Neural cell (in vitro differentiated cells): ENCODE measurements around the gene SIM1. TPM values are rescaled to one million over a fixed set of nuclear protein-coding genes. Genes with fewer than 3 reads are reported as not detected.

Experiments used
- H2AFZ ChIP-seq: fragments of 200-600, 300-800 bp; sonication (generic), shearing (Covaris generic); 2 replicates; pipeline ENCODE4 v1.6.0; 2014; ENCODE audit warnings: low read depth, mild to moderate bottlenecking, antibody characterized with exemption, low read length, moderate library complexity
- H3F3A ChIP-seq: fragments of 200-600 bp; shearing (Covaris generic); 2 replicates; pipeline ENCODE4 v1.6.1; 2016; ENCODE audit warnings: mild to moderate bottlenecking, moderate library complexity, mixed read lengths, antibody characterized with exemption, low read length; ENCODE audit not compliant: insufficient read depth, poor library complexity, severe bottlenecking
- H3K27ac ChIP-seq: fragments of 200-600, 300-800 bp; sonication (generic), shearing (Covaris generic); 2 replicates; pipeline ENCODE4 v1.5.1; 2014; ENCODE audit warnings: mild to moderate bottlenecking, low read length, moderate library complexity
- H3K27me3 ChIP-seq: fragments of 300-800, 200-600 bp; sonication (generic), shearing (Covaris generic); 2 replicates; pipeline ENCODE4 v1.6.0; 2014; ENCODE audit warnings: mild to moderate bottlenecking, low read depth, low read length, moderate library complexity; ENCODE audit not compliant: insufficient read depth
- H3K36me3 ChIP-seq: fragments of 300-800, 200-600 bp; sonication (generic), shearing (Covaris generic); 2 replicates; pipeline ENCODE4 v1.5.1; 2014; ENCODE audit warnings: mild to moderate bottlenecking, antibody characterized with exemption, low read length, moderate library complexity; ENCODE audit not compliant: insufficient read depth
- H3K4me2 ChIP-seq: fragments of 300-800, 200-600 bp; sonication (generic), shearing (Covaris generic); 2 replicates; pipeline ENCODE4 v1.6.0; 2014; ENCODE audit warnings: mild to moderate bottlenecking, low read length
- H3K4me3 ChIP-seq: fragments of 300-800, 200-600 bp; sonication (generic), shearing (Covaris generic); 2 replicates; pipeline ENCODE4 v1.5.1; 2014; ENCODE audit warnings: mild to moderate bottlenecking, low read length, moderate library complexity
- H3K79me2 ChIP-seq: fragments of 200-600 bp; shearing (Covaris generic); replicated peaks from 2 replicates; pipeline ENCODE4 v1.6.0; 2014; ENCODE audit warnings: mild to moderate bottlenecking, low read length, moderate library complexity; ENCODE audit not compliant: insufficient read depth
- H3K9ac ChIP-seq: fragments of 300-800, 200-600 bp; sonication (generic), shearing (Covaris generic); 2 replicates; pipeline ENCODE4 v1.6.1; 2016; ENCODE audit warnings: mild to moderate bottlenecking, low read length, mixed read lengths
- H3K9me2 ChIP-seq: fragments of 200-600 bp; shearing (Covaris generic); 2 replicates; pipeline ENCODE4 v1.6.1; 2016; ENCODE audit warnings: mild to moderate bottlenecking, low read length, mixed read lengths; ENCODE audit not compliant: insufficient read depth
- H3K9me3 ChIP-seq: fragments of 200-600, 300-800 bp; sonication (generic), shearing (Covaris generic); 2 replicates; pipeline ENCODE4 v1.6.1; 2016; ENCODE audit warnings: mild to moderate bottlenecking, mixed run types, low read length, moderate library complexity, mixed read lengths
- H4K20me1 ChIP-seq: fragments of 200-600 bp; shearing (Covaris generic); 2 replicates; pipeline ENCODE4 v1.6.1; 2016; ENCODE audit warnings: mild to moderate bottlenecking, mixed run types; ENCODE audit not compliant: insufficient read depth
- CTCF ChIP-seq: fragments of 450-650 bp; IDR thresholded peaks from 2 replicates; pipeline ENCODE4 v1.5.1; 2014; ENCODE audit warnings: antibody characterized with exemption, mild to moderate bottlenecking, moderate library complexity; ENCODE audit not compliant: poor library complexity, severe bottlenecking
- EP300 ChIP-seq: fragments of 450-650 bp; conservative IDR thresholded peaks from 2 replicates; pipeline ENCODE4 v1.6.1; 2014; ENCODE audit warnings: antibody characterized with exemption, mild to moderate bottlenecking, moderate library complexity; ENCODE audit not compliant: poor library complexity, severe bottlenecking
- EZH2 ChIP-seq: fragments of 200-600, 300-800 bp; shearing (Covaris generic), sonication (generic); IDR thresholded peaks from 2 replicates; pipeline ENCODE4 v1.6.1; 2014; ENCODE audit warnings: antibody characterized with exemption, low read length, borderline replicate concordance, mild to moderate bottlenecking; ENCODE audit not compliant: insufficient read depth, poor library complexity, severe bottlenecking
- MXI1 ChIP-seq: fragments of 450-650 bp; conservative IDR thresholded peaks from 2 replicates; pipeline ENCODE4 v1.6.1; 2014; ENCODE audit warnings: antibody characterized with exemption, mild to moderate bottlenecking; ENCODE audit not compliant: poor library complexity, severe bottlenecking
- POLR2AphosphoS5 ChIP-seq: IDR thresholded peaks from 2 replicates; pipeline ENCODE4 v1.6.1; 2012
- RAD21 ChIP-seq: fragments of 450-650 bp; conservative IDR thresholded peaks from 2 replicates; pipeline ENCODE4 v1.6.1; 2014; ENCODE audit warnings: antibody characterized with exemption, mild to moderate bottlenecking, moderate library complexity
- SMC3 ChIP-seq: fragments of 450-650 bp; conservative IDR thresholded peaks from 2 replicates; pipeline ENCODE4 v1.6.1; 2014; ENCODE audit warnings: antibody characterized with exemption, mild to moderate bottlenecking, moderate library complexity; ENCODE audit not compliant: poor library complexity
- TAF1 ChIP-seq: IDR thresholded peaks from 2 replicates; pipeline ENCODE4 v1.6.1; 2012; ENCODE audit warnings: low read depth
- polyA plus RNA-seq: library from polyadenylated mRNA; depleted of rRNA; stranded (reverse); fragments of >200 nt; gene quantifications from 2 replicates; pipeline ENCODE4 v1.2.3, GENCODE V29; 2014
- TF ChIP-seq, protein P1 (sequence below): IDR thresholded peaks from 2 replicates; pipeline ENCODE4 v1.6.1; 2012; ENCODE audit warnings: borderline replicate concordance

Gene SIM1
- polyA plus RNA-seq, 1 donor from 2014 or later: not detected

DNA sequence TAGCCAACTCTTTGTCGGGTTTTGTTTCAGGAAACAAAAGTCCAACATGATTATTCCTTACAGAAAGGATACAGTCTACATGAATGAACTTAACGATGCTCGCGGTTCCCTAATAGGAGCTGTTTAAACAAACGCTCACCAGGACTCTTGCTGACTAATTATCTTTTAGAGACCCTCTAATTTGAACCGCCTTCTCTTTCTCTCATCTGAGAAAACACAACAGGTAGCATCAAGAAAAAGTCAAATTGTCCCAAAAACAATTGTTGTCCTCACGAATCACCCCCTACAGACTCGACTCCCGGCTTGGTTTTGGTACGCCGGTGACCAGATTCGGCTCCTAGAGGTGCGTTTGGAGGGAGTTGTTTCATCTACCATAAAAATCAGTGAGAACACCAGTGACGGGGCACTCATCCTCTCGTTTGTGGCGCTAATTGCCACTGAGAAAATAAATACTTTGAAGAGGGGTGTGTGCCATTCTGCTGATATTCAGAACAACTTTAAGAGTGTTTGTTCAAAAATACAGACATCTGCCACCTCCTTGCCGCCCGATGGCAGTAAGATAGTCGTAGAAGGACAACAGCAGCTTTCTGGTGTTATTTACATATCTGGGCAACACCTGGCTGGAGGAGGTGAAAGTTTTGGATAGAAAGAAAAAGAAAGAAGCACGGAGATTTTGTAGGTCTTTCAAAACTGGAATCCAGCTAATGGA is 1.1 kb upstream of the SIM1 start:
- H2AFZ ChIP-seq: no peak overlapping the region
- H3K9ac ChIP-seq: no peak overlapping the region
- no peaks in the 10 kb centered on the region for H3K79me2 ChIP-seq
- H3K4me3 ChIP-seq: no peak overlapping the region
- H3K9me3 ChIP-seq: no peaks in the 10 kb centered on the region
- no peaks in the 10 kb centered on the region for H4K20me1 ChIP-seq
- TF ChIP-seq TAF1 (no peak), EP300 (no peak), RAD21 (no peak), SMC3 (no peak), POLR2AphosphoS5 (no peak)
- TF ChIP-seq, protein P1, sequence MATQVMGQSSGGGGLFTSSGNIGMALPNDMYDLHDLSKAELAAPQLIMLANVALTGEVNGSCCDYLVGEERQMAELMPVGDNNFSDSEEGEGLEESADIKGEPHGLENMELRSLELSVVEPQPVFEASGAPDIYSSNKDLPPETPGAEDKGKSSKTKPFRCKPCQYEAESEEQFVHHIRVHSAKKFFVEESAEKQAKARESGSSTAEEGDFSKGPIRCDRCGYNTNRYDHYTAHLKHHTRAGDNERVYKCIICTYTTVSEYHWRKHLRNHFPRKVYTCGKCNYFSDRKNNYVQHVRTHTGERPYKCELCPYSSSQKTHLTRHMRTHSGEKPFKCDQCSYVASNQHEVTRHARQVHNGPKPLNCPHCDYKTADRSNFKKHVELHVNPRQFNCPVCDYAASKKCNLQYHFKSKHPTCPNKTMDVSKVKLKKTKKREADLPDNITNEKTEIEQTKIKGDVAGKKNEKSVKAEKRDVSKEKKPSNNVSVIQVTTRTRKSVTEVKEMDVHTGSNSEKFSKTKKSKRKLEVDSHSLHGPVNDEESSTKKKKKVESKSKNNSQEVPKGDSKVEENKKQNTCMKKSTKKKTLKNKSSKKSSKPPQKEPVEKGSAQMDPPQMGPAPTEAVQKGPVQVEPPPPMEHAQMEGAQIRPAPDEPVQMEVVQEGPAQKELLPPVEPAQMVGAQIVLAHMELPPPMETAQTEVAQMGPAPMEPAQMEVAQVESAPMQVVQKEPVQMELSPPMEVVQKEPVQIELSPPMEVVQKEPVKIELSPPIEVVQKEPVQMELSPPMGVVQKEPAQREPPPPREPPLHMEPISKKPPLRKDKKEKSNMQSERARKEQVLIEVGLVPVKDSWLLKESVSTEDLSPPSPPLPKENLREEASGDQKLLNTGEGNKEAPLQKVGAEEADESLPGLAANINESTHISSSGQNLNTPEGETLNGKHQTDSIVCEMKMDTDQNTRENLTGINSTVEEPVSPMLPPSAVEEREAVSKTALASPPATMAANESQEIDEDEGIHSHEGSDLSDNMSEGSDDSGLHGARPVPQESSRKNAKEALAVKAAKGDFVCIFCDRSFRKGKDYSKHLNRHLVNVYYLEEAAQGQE: no peak
- H3K36me3 ChIP-seq: no peaks in the 10 kb centered on the region
- no peaks in the 10 kb centered on the region for H3F3A ChIP-seq
- no peak overlapping the region for H3K4me2 ChIP-seq
- H3K27ac ChIP-seq: no peak overlapping the region
- no peaks in the 10 kb centered on the region for H3K9me2 ChIP-seq
- H3K27me3 ChIP-seq: peaks cover 100% of the 10 kb centered on the region

GRCh38 chr6:100464162-100464851 is 414 bp downstream of the SIM1 start:
- no peaks in the 10 kb centered on the region for H3K79me2 ChIP-seq
- H3F3A ChIP-seq: no peaks in the 10 kb centered on the region
- H3K9me2 ChIP-seq: no peaks in the 10 kb centered on the region
- no peak overlapping the region for H2AFZ ChIP-seq
- no peak overlapping the region for H3K9ac ChIP-seq
- no peak overlapping the region for H3K27ac ChIP-seq
- H3K4me3 ChIP-seq: no peak overlapping the region
- H3K4me2 ChIP-seq: no peak overlapping the region
- TF ChIP-seq RAD21: no peak
- TF ChIP-seq EZH2: peak; percentile 25
- H4K20me1 ChIP-seq: no peaks in the 10 kb centered on the region
- no peaks in the 10 kb centered on the region for H3K36me3 ChIP-seq
- H3K9me3 ChIP-seq: no peaks in the 10 kb centered on the region
- peaks cover 100% of the 10 kb centered on the region for H3K27me3 ChIP-seq

GRCh38 chr6:100463630-100464161 is 1.0 kb downstream of the SIM1 start:
- H3K4me3 ChIP-seq: no peak overlapping the region
- H4K20me1 ChIP-seq: no peaks in the 10 kb centered on the region
- no peak overlapping the region for H2AFZ ChIP-seq
- no peak overlapping the region for H3K4me2 ChIP-seq
- no peak overlapping the region for H3K9ac ChIP-seq
- TF ChIP-seq, protein P1: no peak
- TF ChIP-seq TAF1: no peak
- TF ChIP-seq MXI1: no peak
- TF ChIP-seq POLR2AphosphoS5: no peak
- no peak for TF ChIP-seq EP300
- TF ChIP-seq EZH2: no peak
- TF ChIP-seq SMC3: no peak
- no peak for TF ChIP-seq RAD21
- TF ChIP-seq CTCF: no peak
- no peak overlapping the region for H3K27ac ChIP-seq
- no peaks in the 10 kb centered on the region for H3K36me3 ChIP-seq
- H3K27me3 ChIP-seq: peaks cover 100% of the 10 kb centered on the region
- no peaks in the 10 kb centered on the region for H3K9me3 ChIP-seq
- no peaks in the 10 kb centered on the region for H3K9me2 ChIP-seq
- no peaks in the 10 kb centered on the region for H3F3A ChIP-seq
- no peaks in the 10 kb centered on the region for H3K79me2 ChIP-seq
